Right cardiac atrium (tissue), 5 donors: Measurements from ENCODE around the gene SLC6A3. TPM values are rescaled to one million over a fixed set of nuclear protein-coding genes. Genes with fewer than 3 reads are reported as not detected.
"Not testable (repeated sequence)": the region's sequence is repeated elsewhere in the genome, so short reads cannot be mapped to it uniquely, and the experiment has no call there.

Experiments used
- ATAC-seq, 2 donors: fragments of 200-7000 bp; cut with Tn5 transposase; one replicate each; pipeline versions ENCODE4 v1.8.0 to v1.9.1; 2020; ENCODE audit warnings: moderate library complexity in 2 of 2, mild to moderate bottlenecking in 1 of 2
- DNase-seq, 3 donors: peaks; one replicate each; pipeline ENCODE4 v3.0.0-alpha.2; 2020
- H3K27ac ChIP-seq: one replicate; pipeline ENCODE4 v1.5.1; 2013; ENCODE audit warnings: mild to moderate bottlenecking, low read length, control low read depth, moderate library complexity
- H3K27me3 ChIP-seq: one replicate; pipeline ENCODE4 v1.6.1; 2013; ENCODE audit not compliant: control insufficient read depth, insufficient read depth
- H3K4me1 ChIP-seq: one replicate; pipeline ENCODE4 v1.6.1; 2013; ENCODE audit warnings: low read length; ENCODE audit not compliant: control insufficient read depth, insufficient read depth
- H3K4me3 ChIP-seq: one replicate; pipeline ENCODE4 v1.5.1; 2013; ENCODE audit warnings: low read length, control low read depth
- H3K9me3 ChIP-seq: one replicate; pipeline ENCODE4 v1.6.1; 2013; ENCODE audit warnings: low read length; ENCODE audit not compliant: control insufficient read depth
- whole genome bisulfite sequencing: extraction: QIAGEN DNeasy Blood & Tissue Kit; methylation state at CpG from one replicate; pipeline ENCODE4 v1.1.7; 2013; 5-methylcytosine and 5-hydroxymethylcytosine counted together
- intact Hi-C, 4 donors: fragments of 100-400 bp; cut with DNase I; formaldehyde crosslinking; loops; one replicate each; pipeline versions ENCODE4 v1.11.0 to v1.14.0; 2022 to 2023
- polyA plus RNA-seq: library from polyadenylated mRNA; stranded (reverse); fragments of 200-250 nt; gene quantifications from one replicate; pipeline ENCODE4 v1.2.3, GENCODE V29; 2013
- total RNA-seq, 4 donors: library from RNA; stranded (reverse); fragmentation: NEBNext Ultra II Directional; extraction: Animal tissue kit (Norgen Biotek cat#: 25700); gene quantifications; one replicate each; pipeline ENCODE4 v1.2.1, GENCODE V29; 2021
- donor health status: healthy with polysubstance abuse.
- donor health status: DM: no; HTN: yes; CAD: no.
- donor health status: DM: no; HTN: no; CAD: no.
- donor health status: DM: no; HTN: yes; CAD: no; lungs with severe emphysema.
- donor health status: DM: yes; HTN: yes; CAD: no.

Gene SLC6A3
- total and polyA plus RNA-seq, 5 donors, result not detected

- 91% methylated on average over 14 of the region's 14 CpGs for WGBS
- no peaks in the 10 kb centered on the region for H3K4me1 ChIP-seq
- ATAC-seq (no peak), DNase-seq (no peak)
- H3K4me3 ChIP-seq, result no peak overlapping the region
- H3K27me3 ChIP-seq, result no peaks in the 10 kb centered on the region
- intact Hi-C loops, result no loop called here
- no peak overlapping the region for H3K27ac ChIP-seq
- H3K9me3 ChIP-seq, result no peaks in the 10 kb centered on the region
Measured at GRCh38 chr5:1464096-1464446, 18.8 kb upstream of the SLC6A3 start.

DNA sequence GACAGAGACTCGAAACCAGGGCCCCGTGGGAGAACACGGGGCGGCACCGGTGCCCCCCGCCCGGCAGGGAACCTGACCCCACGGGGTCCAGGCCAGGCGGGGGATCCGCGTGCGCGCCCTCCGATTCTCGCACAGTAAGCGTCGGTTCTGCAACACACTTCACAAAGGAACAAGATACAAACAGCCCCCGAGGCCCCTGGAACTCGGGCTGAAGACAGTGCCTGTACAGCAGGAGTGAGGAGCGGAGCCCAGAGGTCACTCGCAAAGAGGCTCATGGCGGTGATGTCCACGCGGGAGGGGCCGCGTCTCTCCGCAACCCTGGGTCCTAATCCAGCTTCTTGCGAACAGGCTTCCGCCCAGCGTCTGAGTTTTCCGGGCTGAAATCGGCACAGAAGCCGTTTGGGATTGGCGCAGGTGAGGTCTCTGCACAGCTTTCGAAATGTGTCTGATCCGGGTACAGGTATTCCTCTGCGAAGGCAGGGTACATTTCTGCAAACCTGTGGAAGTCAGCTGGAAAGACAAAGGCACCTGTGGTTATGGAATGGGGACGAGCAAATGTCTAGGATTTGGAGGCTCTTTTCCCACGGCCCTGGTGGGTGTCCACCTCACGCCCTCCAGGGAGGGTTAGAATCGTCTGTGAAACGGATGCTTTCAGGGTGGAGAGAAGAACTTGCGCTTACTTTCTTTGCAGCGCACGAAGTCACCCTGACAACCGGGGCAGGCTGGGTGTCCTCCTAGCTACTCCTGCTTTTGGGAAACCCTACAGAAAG lies 18.3 kb upstream of the SLC6A3 start:
- intact Hi-C loops, result no loop called here
- Histone ChIP-seq H3K4me3 (no peak overlapping the region), H3K9me3 (no peaks in the 10 kb centered on the region), H3K27ac (no peak overlapping the region), H3K27me3 (no peaks in the 10 kb centered on the region), H3K4me1 (no peaks in the 10 kb centered on the region)
- 95% methylated on average over 46 of the region's 46 CpGs for WGBS
- no peak for ATAC-seq
- no peak for DNase-seq

- Histone ChIP-seq H3K4me3 (no peak overlapping the region), H3K27me3 (no peaks in the 10 kb centered on the region), H3K27ac (no peak overlapping the region), H3K9me3 (peaks cover 2% of the 10 kb centered on the region), H3K4me1 (no peaks in the 10 kb centered on the region)
- WGBS, result 89% methylated on average over 20 of the region's 20 CpGs
- ATAC-seq (no peak), DNase-seq (no peak)
- intact Hi-C loops, result no loop called here
Measured at GRCh38 chr5:1462358-1462757, 17.1 kb upstream of the SLC6A3 start.

GRCh38 chr5:1461396-1461795 lies 16.2 kb upstream of the SLC6A3 start:
- intact Hi-C loops, result no loop called here
- 96% methylated on average over 10 of the region's 10 CpGs for WGBS

GRCh38 chr5:1460054-1460682 lies 14.9 kb upstream of the SLC6A3 start:
- Histone ChIP-seq H3K9me3 (peaks cover 4% of the 10 kb centered on the region), H3K4me1 (no peaks in the 10 kb centered on the region), H3K4me3 (no peak overlapping the region), H3K27ac (no peak overlapping the region), H3K27me3 (no peaks in the 10 kb centered on the region)
- intact Hi-C loops, result no loop called here
- DNase-seq (no peak), ATAC-seq (no peak)
- WGBS, result 81% methylated on average over 16 of the region's 16 CpGs

More at GRCh38 chr5:1461396-1461795, 16.2 kb upstream of the SLC6A3 start:
- no peak overlapping the region for H3K4me3 ChIP-seq
- H3K27me3 ChIP-seq, result no peaks in the 10 kb centered on the region
- H3K27ac ChIP-seq, result no peak overlapping the region
- DNase-seq, result no peak
- peaks cover 4% of the 10 kb centered on the region for H3K9me3 ChIP-seq
- ATAC-seq, result no peak
- H3K4me1 ChIP-seq, result no peaks in the 10 kb centered on the region

DNA sequence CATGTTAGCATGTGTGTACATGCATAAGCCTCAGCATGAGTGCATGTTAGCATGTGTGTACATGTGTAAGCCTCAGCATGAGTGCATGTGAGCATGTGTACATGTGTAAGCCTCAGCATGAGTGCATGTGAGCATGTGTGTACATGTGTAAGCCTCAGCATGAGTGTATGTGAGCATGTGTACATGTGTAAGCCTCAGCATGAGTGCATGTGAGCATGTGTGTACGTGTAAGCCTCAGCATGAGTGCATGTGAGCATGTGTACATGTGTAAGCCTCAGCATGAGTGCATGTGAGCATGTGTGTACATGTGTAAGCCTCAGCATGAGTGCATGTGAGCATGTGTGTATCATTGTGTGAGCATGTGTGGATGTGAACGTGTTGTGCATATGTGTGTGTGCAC lies 14.2 kb upstream of the SLC6A3 start:
- DNase-seq, ATAC-seq, H3K9me3 ChIP-seq, H3K27ac ChIP-seq, H3K27me3 ChIP-seq, H3K4me3 ChIP-seq, H3K4me1 ChIP-seq, intact Hi-C loops: not testable (repeated sequence)
- 93% methylated on average over 2 of the region's 2 CpGs for WGBS

DNA sequence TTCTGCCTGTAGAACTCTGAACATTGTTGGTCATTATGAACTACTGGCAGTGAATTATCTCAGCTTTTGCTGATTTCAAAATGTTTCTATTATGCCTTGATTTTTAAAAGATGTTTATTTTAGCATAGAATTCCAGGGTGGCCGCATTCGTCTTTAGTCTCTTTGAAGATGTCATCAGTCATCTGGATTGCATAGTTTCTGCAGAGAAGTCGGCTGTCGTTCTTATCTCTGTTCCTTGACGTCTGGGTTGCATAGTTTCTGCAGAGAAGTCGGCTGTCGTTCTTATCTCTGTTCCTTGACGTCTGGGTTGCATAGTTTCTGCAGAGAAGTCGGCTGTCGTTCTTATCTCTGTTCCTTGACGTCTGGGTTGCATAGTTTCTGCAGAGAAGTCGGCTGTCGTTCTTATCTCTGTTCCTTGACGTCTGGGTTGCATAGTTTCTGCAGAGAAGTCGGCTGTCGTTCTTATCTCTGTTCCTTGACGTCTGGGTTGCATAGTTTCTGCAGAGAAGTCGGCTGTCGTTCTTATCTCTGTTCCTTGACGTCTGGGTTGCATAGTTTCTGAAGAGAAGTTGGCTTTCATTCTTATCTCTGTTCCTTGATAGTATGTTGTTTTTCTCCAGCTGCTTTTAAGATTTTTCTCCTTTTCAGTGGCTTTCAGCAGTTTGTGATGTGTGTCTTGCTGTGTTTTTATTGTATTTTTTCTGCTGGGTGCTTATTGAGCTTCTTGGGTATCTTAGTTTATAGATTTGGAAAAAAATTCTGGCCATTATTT lies 11.1 kb upstream of the SLC6A3 start:
- H3K9me3 ChIP-seq, intact Hi-C loops: not testable (repeated sequence)
- WGBS, result 44% methylated on average over 10 of the region's 20 CpGs

GRCh38 chr5:1453613-1454012 lies 8.4 kb upstream of the SLC6A3 start:
- H3K9me3 ChIP-seq, result peaks cover 4% of the 10 kb centered on the region
- no peaks in the 10 kb centered on the region for H3K27me3 ChIP-seq
- WGBS, result 71% methylated on average over 2 of the region's 2 CpGs
- H3K4me1 ChIP-seq, result no peaks in the 10 kb centered on the region
- H3K4me3 ChIP-seq, result no peak overlapping the region
- DNase-seq, result no peak
- intact Hi-C loops, result no loop called here
- no peak overlapping the region for H3K27ac ChIP-seq
- no peak for ATAC-seq

More for the DNA sequence above, 11.1 kb upstream of the SLC6A3 start:
- DNase-seq, H3K27ac ChIP-seq, H3K4me3 ChIP-seq, ATAC-seq, H3K27me3 ChIP-seq, H3K4me1 ChIP-seq: not testable (repeated sequence)

DNA sequence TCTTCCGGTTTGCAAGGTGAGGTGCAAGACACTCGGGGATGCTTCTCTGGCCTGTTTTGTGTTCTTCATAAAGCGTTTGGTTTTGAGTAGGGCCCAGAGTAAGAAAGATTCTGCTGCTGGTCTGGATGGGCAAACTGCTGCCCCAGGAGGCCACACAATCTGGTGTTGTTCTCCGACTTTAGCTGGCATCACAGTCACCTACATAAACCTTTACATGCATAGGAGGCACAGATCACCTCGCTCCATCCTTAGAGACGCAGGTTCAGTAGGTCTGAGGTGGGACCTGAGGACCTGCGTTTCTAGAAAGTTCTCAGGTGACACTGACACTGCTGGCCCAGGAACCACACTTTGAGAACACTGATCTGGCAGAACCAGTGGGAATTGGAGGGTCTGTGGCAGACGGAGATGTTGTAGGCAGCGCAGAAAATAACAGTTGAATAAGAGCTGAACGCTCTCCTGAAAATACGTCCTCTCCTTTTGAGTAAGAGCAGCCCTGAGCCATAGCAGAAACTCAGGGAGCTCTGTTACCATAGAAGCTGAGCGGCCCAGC lies 3.9 kb upstream of the SLC6A3 start:
- intact Hi-C loops, result no loop called here
- 87% methylated on average over 12 of the region's 12 CpGs for WGBS
- H3K4me3 ChIP-seq, result no peak overlapping the region
- H3K27me3 ChIP-seq, result no peaks in the 10 kb centered on the region
- DNase-seq (no peak), ATAC-seq (no peak)
- no peak overlapping the region for H3K27ac ChIP-seq
- no peaks in the 10 kb centered on the region for H3K4me1 ChIP-seq
- H3K9me3 ChIP-seq, result no peaks in the 10 kb centered on the region

- Histone ChIP-seq H3K27me3 (no peaks in the 10 kb centered on the region), H3K4me3 (no peak overlapping the region), H3K27ac (no peak overlapping the region), H3K4me1 (no peaks in the 10 kb centered on the region), H3K9me3 (no peaks in the 10 kb centered on the region)
- WGBS, result 72% methylated on average over 5 of the region's 5 CpGs
- ATAC-seq (no peak), DNase-seq (no peak)
- intact Hi-C loops, result no loop called here
Measured at GRCh38 chr5:1448511-1449011, 3.3 kb upstream of the SLC6A3 start.
